B cell (primary cell): Measurements from ENCODE around the gene ADAMTSL1. TPM values are rescaled to one million over a fixed set of nuclear protein-coding genes. Genes with fewer than 3 reads are reported as not detected.

Experiments
- ATAC-seq: fragments of 200-7000 bp; cut with Tn5 transposase; one replicate; pipeline ENCODE4 v1.10.0; 2021; ENCODE audit warnings: low read depth, mild to moderate bottlenecking, moderate number of reproducible peaks, moderate library complexity
- CTCF ChIA-PET: fragments of 350-600 bp; sonication (Branson Sonifier 250); formaldehyde crosslinking; loops from one replicate; lab custom pipeline; 2021; ENCODE audit warnings: antibody characterized with exemption, inconsistent platforms; lab: Charles Lee
- POLR2A ChIA-PET: fragments of 350-600 bp; sonication (Branson Sonifier 250); formaldehyde crosslinking; loops from one replicate; lab custom pipeline; 2021; ENCODE audit warnings: antibody characterized with exemption; lab: Charles Lee
- DNase-seq: peaks from one replicate; pipeline ENCODE4 v3.0.0; 2013
- H2AFZ ChIP-seq: 2 replicates; pipeline ENCODE4 v1.6.1; 2012; ENCODE audit warnings: mild to moderate bottlenecking, low read depth, low read length; ENCODE audit not compliant: insufficient read depth, poor library complexity, severe bottlenecking
- H3K27ac ChIP-seq, 2 donors: 1 replicate in 1 of 2; 2 replicates in 1 of 2; pipeline ENCODE4 v1.5.1; 2012 to 2013; ENCODE audit warnings: low read length in 2 of 2, mild to moderate bottlenecking in 2 of 2, moderate library complexity in 1 of 2
- H3K27me3 ChIP-seq, 4 experiments: fragments of 200-600 bp in 1 of 4; sonication (generic) in 1 of 4; replicated peaks in 1 of 4; 1 replicate in 2 of 4; 2 replicates in 2 of 4; pipeline versions ENCODE4 v1.6.1 to v1.7.0; 2013 to 2016; ENCODE audit warnings: low read length in 3 of 4, mild to moderate bottlenecking in 2 of 4, mixed read lengths in 1 of 4, moderate library complexity in 1 of 4; ENCODE audit not compliant: insufficient read depth in 4 of 4, control insufficient read depth in 3 of 4; ENCODE audit errors: control extremely low read depth in 1 of 4
- H3K36me3 ChIP-seq, 2 experiments: replicated peaks in 1 of 2; 1 replicate in 1 of 2; 2 replicates in 1 of 2; pipeline versions ENCODE4 v1.6.1 to v1.7.1; 2013; ENCODE audit warnings: low read length in 1 of 2; ENCODE audit not compliant: insufficient read depth in 2 of 2, control insufficient read depth in 1 of 2; ENCODE audit errors: control extremely low read depth in 1 of 2, extremely low read depth in 1 of 2
- H3K4me1 ChIP-seq, 2 donors: fragments of 200-600 bp in 1 of 2; sonication (generic) in 1 of 2; 1 replicate in 1 of 2; 2 replicates in 1 of 2; pipeline versions ENCODE4 v1.5.1 to v1.6.1; 2013 to 2017; ENCODE audit warnings: low read length in 2 of 2; ENCODE audit not compliant: control insufficient read depth in 2 of 2, insufficient read depth in 2 of 2
- H3K4me2 ChIP-seq: replicated peaks from 2 replicates; pipeline ENCODE3; 2012; ENCODE audit warnings: mild to moderate bottlenecking, low read depth, low read length; ENCODE audit not compliant: poor library complexity, severe bottlenecking
- H3K4me3 ChIP-seq, 5 experiments: fragments of 200-600 bp in 1 of 5; sonication (generic) in 1 of 5; 1 replicate in 3 of 5; 2 replicates in 2 of 5; pipeline versions ENCODE4 v1.5.1 to v1.7.0; 2011 to 2016; ENCODE audit warnings: low read length in 4 of 5, mild to moderate bottlenecking in 4 of 5, low read depth in 2 of 5, control low read depth in 1 of 5, moderate library complexity in 1 of 5; ENCODE audit not compliant: insufficient read depth in 1 of 5; ENCODE audit errors: control extremely low read depth in 1 of 5, extremely low read depth in 1 of 5
- H3K79me2 ChIP-seq: fragments of 200-600 bp; sonication (generic); one replicate; pipeline ENCODE4 v1.6.0; 2016; ENCODE audit warnings: low read length; ENCODE audit not compliant: control insufficient read depth, insufficient read depth
- H3K9ac ChIP-seq: fragments of 200-600 bp; sonication (generic); 2 replicates; pipeline ENCODE4 v1.6.1; 2017; ENCODE audit warnings: mild to moderate bottlenecking, low read length, moderate library complexity
- H3K9me3 ChIP-seq, 3 donors: one replicate each; pipeline versions ENCODE4 v1.6.1 to v1.7.1; 2013; ENCODE audit warnings: low read length in 2 of 3; ENCODE audit not compliant: control insufficient read depth in 2 of 3, insufficient read depth in 1 of 3; ENCODE audit errors: control extremely low read depth in 1 of 3
- H4K20me1 ChIP-seq: 2 replicates; pipeline ENCODE4 v1.6.0; 2012; ENCODE audit warnings: mild to moderate bottlenecking, low read length; ENCODE audit not compliant: insufficient read depth, control insufficient read depth, poor library complexity, severe bottlenecking
- H3K27ac Mint-ChIP-seq: one replicate; pipeline ENCODE4 v1.8.0; 2021; ENCODE audit warnings: mixed read lengths
- H3K27me3 Mint-ChIP-seq: one replicate; pipeline ENCODE4 v1.8.0; 2021; ENCODE audit warnings: mixed read lengths
- H3K4me1 Mint-ChIP-seq: one replicate; pipeline ENCODE4 v1.8.0; 2021; ENCODE audit warnings: mixed read lengths
- H3K4me3 Mint-ChIP-seq: one replicate; pipeline ENCODE4 v1.8.0; 2021; ENCODE audit warnings: mixed read lengths
- H3K9me3 Mint-ChIP-seq: one replicate; pipeline ENCODE4 v1.8.0; 2022; ENCODE audit warnings: mixed read lengths; ENCODE audit not compliant: insufficient read depth
- EZH2 ChIP-seq: IDR thresholded peaks from 2 replicates; pipeline ENCODE4 v1.6.1; 2012; ENCODE audit warnings: borderline replicate concordance, low read depth, mild to moderate bottlenecking, moderate library complexity, low read length; ENCODE audit not compliant: insufficient read depth, poor library complexity, severe bottlenecking
- WGBS: methylation state at CpG from one replicate; pipeline ENCODE4 v1.1.5; 2013; ENCODE audit warnings: missing lambda C conversion rate; ENCODE audit not compliant: insufficient coverage; 5-methylcytosine and 5-hydroxymethylcytosine counted together
- intact Hi-C: fragments of 100-400 bp; cut with micrococcal nuclease; formaldehyde crosslinking; loops from one replicate; pipeline ENCODE4 v1.10.0; 2022
- polyA plus RNA-seq: library from polyadenylated mRNA; depleted of rRNA; stranded (reverse); fragments of >200 nt; gene quantifications from 2 replicates; pipeline ENCODE4 v1.2.3, GENCODE V29; 2012
- total RNA-seq, 2 donors: library from RNA; stranded (reverse); fragments of 120-200 nt in 1 of 2; gene quantifications; 1 replicate in 1 of 2; 2 replicates in 1 of 2; pipeline versions ENCODE4 v1.2.3 to v1.2.4, GENCODE V29; 2013 to 2022
- TF ChIP-seq, protein P1 (sequence below): fragments of 200-600 bp; IDR thresholded peaks from one replicate; pipeline ENCODE4 v1.8.0; 2022; ENCODE audit warnings: antibody characterized with exemption, mild to moderate bottlenecking

The ADAMTSL1 gene
- total and polyA plus RNA-seq, 2 donors (not counting 1 experiment from before 2014, with no cell fraction given), result not detected

GRCh38 chr9:18437315-18438201 is 36.4 kb upstream of the ADAMTSL1 start:
- DNase-seq, result no peak
- Histone ChIP-seq H3K9ac (no peak overlapping the region), H3K4me1 (no peaks in the 10 kb centered on the region), H4K20me1 (no peaks in the 10 kb centered on the region), H3K27me3 (peaks cover 0 to 9% (median 0%) of the 10 kb centered on the region in 4 experiments), H2AFZ (no peak overlapping the region), H3K27ac (no peak overlapping the region), H3K79me2 (no peaks in the 10 kb centered on the region), H3K9me3 (peaks cover 0 to 11% (median 0%) of the 10 kb centered on the region in 3 donors), H3K4me3 (no peak overlapping the region), H3K4me2 (no peak overlapping the region), H3K36me3 (no peaks in the 10 kb centered on the region)
- Mint-ChIP-seq H3K9me3 (no peaks in the 10 kb centered on the region), H3K27me3 (peaks cover 32% of the 10 kb centered on the region), H3K4me1 (no peaks in the 10 kb centered on the region), H3K4me3 (no peak overlapping the region), H3K27ac (no peak overlapping the region)
- TF ChIP-seq, protein P1, sequence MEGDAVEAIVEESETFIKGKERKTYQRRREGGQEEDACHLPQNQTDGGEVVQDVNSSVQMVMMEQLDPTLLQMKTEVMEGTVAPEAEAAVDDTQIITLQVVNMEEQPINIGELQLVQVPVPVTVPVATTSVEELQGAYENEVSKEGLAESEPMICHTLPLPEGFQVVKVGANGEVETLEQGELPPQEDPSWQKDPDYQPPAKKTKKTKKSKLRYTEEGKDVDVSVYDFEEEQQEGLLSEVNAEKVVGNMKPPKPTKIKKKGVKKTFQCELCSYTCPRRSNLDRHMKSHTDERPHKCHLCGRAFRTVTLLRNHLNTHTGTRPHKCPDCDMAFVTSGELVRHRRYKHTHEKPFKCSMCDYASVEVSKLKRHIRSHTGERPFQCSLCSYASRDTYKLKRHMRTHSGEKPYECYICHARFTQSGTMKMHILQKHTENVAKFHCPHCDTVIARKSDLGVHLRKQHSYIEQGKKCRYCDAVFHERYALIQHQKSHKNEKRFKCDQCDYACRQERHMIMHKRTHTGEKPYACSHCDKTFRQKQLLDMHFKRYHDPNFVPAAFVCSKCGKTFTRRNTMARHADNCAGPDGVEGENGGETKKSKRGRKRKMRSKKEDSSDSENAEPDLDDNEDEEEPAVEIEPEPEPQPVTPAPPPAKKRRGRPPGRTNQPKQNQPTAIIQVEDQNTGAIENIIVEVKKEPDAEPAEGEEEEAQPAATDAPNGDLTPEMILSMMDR, result no peak
- TF ChIP-seq EZH2, result no peak
- 83% methylated on average over 9 of the region's 9 CpGs for WGBS
- CTCF ChIA-PET, result no interaction called here
- POLR2A ChIA-PET, result no interaction called here
- no peak for ATAC-seq
- intact Hi-C loops, result no loop called here

DNA sequence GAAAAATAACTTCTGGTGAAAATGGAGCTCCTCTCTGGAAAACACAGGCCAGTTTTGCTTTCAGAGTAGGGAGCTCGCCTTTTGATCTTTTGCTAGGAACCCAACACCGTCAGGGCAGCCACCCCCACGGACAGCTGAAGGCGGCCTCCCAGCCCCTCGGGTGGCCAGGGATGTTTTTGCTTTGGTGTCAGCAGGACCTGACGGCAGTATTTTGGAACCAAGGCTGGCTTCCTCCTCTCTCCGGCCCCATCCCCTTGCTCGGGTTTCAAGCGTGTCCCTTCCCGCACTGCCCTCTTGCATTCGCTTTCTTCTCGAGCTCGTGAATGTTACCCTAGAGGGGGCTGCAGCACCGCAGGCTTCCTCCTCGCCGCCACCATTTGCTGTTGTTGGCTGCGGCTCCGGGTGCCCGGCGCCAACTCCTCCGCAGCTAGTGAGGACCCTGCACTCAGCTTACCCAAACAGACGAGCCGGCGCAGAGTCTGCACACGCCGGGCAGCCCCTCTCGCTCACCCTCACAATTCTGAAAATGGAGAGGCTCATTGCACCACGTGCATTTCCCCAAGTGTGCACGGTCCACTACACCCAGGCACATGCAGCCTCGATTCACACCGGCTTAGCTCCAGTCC is 35.5 kb upstream of the ADAMTSL1 start:
- POLR2A ChIA-PET, result no interaction called here
- Histone ChIP-seq H4K20me1 (no peaks in the 10 kb centered on the region), H3K4me3 (no peak overlapping the region), H3K9ac (no peak overlapping the region), H3K4me1 (no peaks in the 10 kb centered on the region), H3K4me2 (no peak overlapping the region), H3K27me3 (peaks cover 0 to 9% (median 0%) of the 10 kb centered on the region in 4 experiments), H3K27ac (no peak overlapping the region), H2AFZ (no peak overlapping the region), H3K36me3 (no peaks in the 10 kb centered on the region), H3K79me2 (no peaks in the 10 kb centered on the region), H3K9me3 (peaks cover 0 to 11% (median 0%) of the 10 kb centered on the region in 3 donors)
- no peaks in the 10 kb centered on the region for H3K4me1 Mint-ChIP-seq
- intact Hi-C loops, result no loop called here
- CTCF ChIA-PET, result no interaction called here
- no peak overlapping the region for H3K4me3 Mint-ChIP-seq
- ATAC-seq, result no peak
- TF ChIP-seq, protein P1, result no peak
- no peak for TF ChIP-seq EZH2
- H3K9me3 Mint-ChIP-seq, result no peaks in the 10 kb centered on the region
- no peak for DNase-seq
- peaks cover 32% of the 10 kb centered on the region for H3K27me3 Mint-ChIP-seq
- 12% methylated on average over 26 of the region's 31 CpGs for WGBS
- H3K27ac Mint-ChIP-seq, result no peak overlapping the region
